ENCODE data around the gene CNTN4. TPM values are rescaled to one million over a fixed set of nuclear protein-coding genes. Genes with fewer than 3 reads are reported as not detected.
A peak's percentile ranks its signal among the peaks of the same experiment; 100 is the strongest.

CNTN4 gene
- total RNA-seq, 1 experiment from 2014 or later = 51.3 TPM

GRCh38 chr3:2802429-2802828 is 703.8 kb downstream of the CNTN4 start:
- DNase-seq = no peak
- ChIA-PET POLR2A (no interaction called here), CTCF (no interaction called here)
- no peaks in the 10 kb centered on the region for H3K36me3 Mint-ChIP-seq (ENCODE audit: insufficient read depth, unreplicated experiment)
- intact Hi-C loops (cut with micrococcal nuclease; ENCODE audit: unreplicated experiment) = no loop called here
- H3K4me3 Mint-ChIP-seq (ENCODE audit: unreplicated experiment) = no peak overlapping the region
- no peak for TF ChIP-seq CTCF (IDR thresholded peaks at IDR 0.05; ENCODE audit: insufficient read depth in 1 of 2, low read depth in 1 of 2, low read length in 1 of 2, severe bottlenecking in 1 of 2, unreplicated experiment in 1 of 2)
- Histone ChIP-seq H3K36me3 (ENCODE audit: control insufficient read depth, insufficient read depth, low read length) (no peaks in the 10 kb centered on the region), H3K9me3 (no peaks in the 10 kb centered on the region), H3K4me1 (no peaks in the 10 kb centered on the region), H3K4me3 (ENCODE audit: low read depth, low read length) (no peak overlapping the region), H3K27me3 (replicated peaks; ENCODE audit: control insufficient read depth, insufficient read depth, low read length) (no peaks in the 10 kb centered on the region)
- H3K4me1 Mint-ChIP-seq (ENCODE audit: low read depth, unreplicated experiment) = no peaks in the 10 kb centered on the region
- H3K27ac Mint-ChIP-seq (ENCODE audit: unreplicated experiment) = no peak overlapping the region
- no TSS peak for BruUV-seq (replicated peaks)
- no peaks in the 10 kb centered on the region for H3K9me3 Mint-ChIP-seq (ENCODE audit: unreplicated experiment)
- no peaks in the 10 kb centered on the region for H3K27me3 Mint-ChIP-seq (ENCODE audit: insufficient read depth, unreplicated experiment)

- POLR2A ChIA-PET = interaction anchor here (0.6 kb wide), 1 partner anchor 115 kb away, joined by 3 read pairs; no protein-coding TSS in a partner anchor
- no peak for DNase-seq
- H3K9me3 ChIP-seq = no peaks in the 10 kb centered on the region
- TF ChIP-seq CTCF (IDR thresholded peaks at IDR 0.05; ENCODE audit: insufficient read depth in 1 of 2, low read depth in 1 of 2, low read length in 1 of 2, severe bottlenecking in 1 of 2, unreplicated experiment in 1 of 2) = no peak
- CTCF ChIA-PET = no interaction called here
- no peaks in the 10 kb centered on the region for H3K27me3 ChIP-seq (replicated peaks; ENCODE audit: control insufficient read depth, insufficient read depth, low read length)
- no TSS peak for BruUV-seq (replicated peaks)
- no peaks in the 10 kb centered on the region for H3K27me3 Mint-ChIP-seq (ENCODE audit: insufficient read depth, unreplicated experiment)
- no peaks in the 10 kb centered on the region for H3K9me3 Mint-ChIP-seq (ENCODE audit: unreplicated experiment)
- H3K36me3 ChIP-seq (ENCODE audit: control insufficient read depth, insufficient read depth, low read length) = no peaks in the 10 kb centered on the region
- H3K36me3 Mint-ChIP-seq (ENCODE audit: insufficient read depth, unreplicated experiment) = no peaks in the 10 kb centered on the region
- no peaks in the 10 kb centered on the region for H3K4me1 ChIP-seq
- intact Hi-C loops (cut with micrococcal nuclease; ENCODE audit: unreplicated experiment) = no loop called here
- no peak overlapping the region for H3K27ac Mint-ChIP-seq (ENCODE audit: unreplicated experiment)
- H3K4me3 Mint-ChIP-seq (ENCODE audit: unreplicated experiment) = no peak overlapping the region
- no peaks in the 10 kb centered on the region for H3K4me1 Mint-ChIP-seq (ENCODE audit: low read depth, unreplicated experiment)
- no peak overlapping the region for H3K4me3 ChIP-seq (ENCODE audit: low read depth, low read length)
Observed at GRCh38 chr3:2807514-2807913, 708.8 kb downstream of the CNTN4 start.

- Histone ChIP-seq H3K9me3 (no peaks in the 10 kb centered on the region), H3K27me3 (replicated peaks; ENCODE audit: control insufficient read depth, insufficient read depth, low read length) (no peaks in the 10 kb centered on the region), H3K4me1 (no peaks in the 10 kb centered on the region), H3K4me3 (ENCODE audit: low read depth, low read length) (no peak overlapping the region), H3K36me3 (ENCODE audit: control insufficient read depth, insufficient read depth, low read length) (no peaks in the 10 kb centered on the region)
- no TSS peak for BruUV-seq (replicated peaks)
- Mint-ChIP-seq H3K9me3 (ENCODE audit: unreplicated experiment) (no peaks in the 10 kb centered on the region), H3K36me3 (ENCODE audit: insufficient read depth, unreplicated experiment) (no peaks in the 10 kb centered on the region), H3K4me1 (ENCODE audit: low read depth, unreplicated experiment) (no peaks in the 10 kb centered on the region), H3K27ac (ENCODE audit: unreplicated experiment) (no peak overlapping the region), H3K27me3 (ENCODE audit: insufficient read depth, unreplicated experiment) (no peaks in the 10 kb centered on the region), H3K4me3 (ENCODE audit: unreplicated experiment) (no peak overlapping the region)
- no peak for TF ChIP-seq CTCF (IDR thresholded peaks at IDR 0.05; ENCODE audit: insufficient read depth in 1 of 2, low read depth in 1 of 2, low read length in 1 of 2, severe bottlenecking in 1 of 2, unreplicated experiment in 1 of 2)
- intact Hi-C loops (cut with micrococcal nuclease; ENCODE audit: unreplicated experiment) = no loop called here
- peak in 1 of 2 experiments; percentile 13 for DNase-seq
- ChIA-PET CTCF (no interaction called here), POLR2A (no interaction called here)
Observed at GRCh38 chr3:2810723-2811122, 712.1 kb downstream of the CNTN4 start.
